Endothelial cell of umbilical vein (primary cell): ENCODE data around the gene KCNMA1. TPM values are rescaled to one million over a fixed set of nuclear protein-coding genes. Genes with fewer than 3 reads are reported as not detected.

Experiments used
- BruUV-seq: library from RNA; stranded (reverse); fragments of 400-500 nt; replicated peaks from 2 replicates; lab custom pipeline; 2021; lab: Mats Ljungman, UMichigan
- CTCF ChIA-PET: fragments of 300-600, 350-600 bp; sonication (Branson Sonifier 250); formaldehyde crosslinking; loops from one replicate; lab custom pipeline; 2021; ENCODE audit warnings: antibody characterized with exemption, inconsistent platforms; lab: Charles Lee
- POLR2A ChIA-PET: fragments of 300-600, 350-600 bp; sonication (Branson Sonifier 250); formaldehyde crosslinking; loops from one replicate; lab custom pipeline; 2021; ENCODE audit warnings: antibody characterized with exemption, inconsistent platforms; lab: Charles Lee
- DNase-seq: peaks from one replicate; pipeline ENCODE4 v3.0.0-alpha.2; 2011; ENCODE audit warnings: low read depth, low spot score
- FAIRE-seq: peaks from 2 replicates; lab custom pipeline; 2011; peaks lifted over from hg19 to GRCh38; lab: Jason Lieb, UNC
- H2AFZ ChIP-seq: 2 replicates; pipeline ENCODE4 v1.6.0; 2012; ENCODE audit warnings: low read depth, low read length, control low read depth, inconsistent platforms
- H3K27ac ChIP-seq: 2 replicates; pipeline ENCODE4 v1.5.1; 2011; ENCODE audit warnings: low read depth, mild to moderate bottlenecking, control low read depth, low read length, moderate library complexity; ENCODE audit not compliant: insufficient read depth
- H3K27me3 ChIP-seq, 2 experiments: 2 replicates each; pipeline versions ENCODE4 v1.6.0 to v1.6.1; 2011; ENCODE audit warnings: low read length in 2 of 2, mixed read lengths in 1 of 2; ENCODE audit not compliant: control insufficient read depth in 2 of 2, insufficient read depth in 2 of 2
- H3K36me3 ChIP-seq, 2 experiments: 2 replicates in 1 of 2; 3 replicates in 1 of 2; pipeline ENCODE4 v1.5.1; 2011; ENCODE audit warnings: low read length in 2 of 2, mild to moderate bottlenecking in 1 of 2, moderate library complexity in 1 of 2; ENCODE audit not compliant: control insufficient read depth in 2 of 2, insufficient read depth in 2 of 2; ENCODE audit errors: extremely low read depth in 1 of 2
- H3K4me1 ChIP-seq: 3 replicates; pipeline ENCODE4 v1.5.1; 2011; ENCODE audit warnings: mild to moderate bottlenecking, low read length; ENCODE audit not compliant: control insufficient read depth, insufficient read depth; ENCODE audit errors: extremely low read depth
- H3K4me2 ChIP-seq: 2 replicates; pipeline ENCODE4 v1.6.1; 2011; ENCODE audit warnings: low read length, control low read depth, mixed read lengths; ENCODE audit not compliant: insufficient read depth
- H3K4me3 ChIP-seq, 3 experiments: fragments of 200-600 bp in 1 of 3; sonication (generic), shearing (Covaris generic) in 1 of 3; replicated peaks in 1 of 3; 2 replicates each; pipeline ENCODE4 v1.5.1; 2011 to 2016; ENCODE audit warnings: control low read depth in 3 of 3, low read length in 3 of 3, mild to moderate bottlenecking in 2 of 3, inconsistent platforms in 1 of 3, low read depth in 1 of 3, moderate library complexity in 1 of 3; ENCODE audit not compliant: insufficient read depth in 1 of 3
- H3K79me2 ChIP-seq: 2 replicates; pipeline ENCODE4 v1.6.0; 2012; ENCODE audit warnings: low read length, inconsistent platforms; ENCODE audit not compliant: control insufficient read depth, insufficient read depth
- H3K9ac ChIP-seq: replicated peaks from 2 replicates; pipeline ENCODE3; 2011; ENCODE audit warnings: low read length, control low read depth; ENCODE audit not compliant: insufficient read depth; ENCODE audit errors: extremely low read depth
- H3K9me1 ChIP-seq: replicated peaks from 3 replicates; pipeline ENCODE4 v1.6.0; 2011; ENCODE audit warnings: mild to moderate bottlenecking, low read length; ENCODE audit not compliant: control insufficient read depth, insufficient read depth; ENCODE audit errors: extremely low read depth
- H3K9me3 ChIP-seq: replicated peaks from 2 replicates; pipeline ENCODE4 v1.5.1; 2012; ENCODE audit warnings: low read length, inconsistent platforms; ENCODE audit not compliant: control insufficient read depth, insufficient read depth
- H4K20me1 ChIP-seq: replicated peaks from 2 replicates; pipeline ENCODE3; 2011; ENCODE audit warnings: mild to moderate bottlenecking, low read length; ENCODE audit not compliant: control insufficient read depth, insufficient read depth; ENCODE audit errors: extremely low read depth
- EZH2 ChIP-seq: IDR thresholded peaks from 2 replicates; pipeline ENCODE4 v1.6.1; 2012; ENCODE audit warnings: borderline replicate concordance, low read depth, mild to moderate bottlenecking, moderate library complexity, low read length, inconsistent platforms; ENCODE audit not compliant: severe bottlenecking
- JUN ChIP-seq: IDR thresholded peaks from 2 replicates; pipeline ENCODE4 v1.6.1; 2011; ENCODE audit warnings: borderline replicate concordance, low read depth; ENCODE audit not compliant: insufficient read length, insufficient read depth
- MYC ChIP-seq: IDR thresholded peaks from one replicate; pipeline ENCODE4 v1.6.1; 2011; ENCODE audit warnings: mild to moderate bottlenecking, low read depth, low read length
- POLR2A ChIP-seq: IDR thresholded peaks from 2 replicates; pipeline ENCODE4 v1.6.1; 2012; ENCODE audit warnings: low read depth, mild to moderate bottlenecking, control low read depth, low read length
- dilution Hi-C: fragments of 300-500 bp; cut with MboI; formaldehyde crosslinking; loops from one replicate; pipeline ENCODE4 v1.15.0; 2019; ENCODE audit warnings: low sequenced_read_pairs; ENCODE audit not compliant: extremely low pct_ligation_motif_present
- intact Hi-C: fragments of 100-400 bp; cut with micrococcal nuclease; formaldehyde crosslinking; loops from one replicate; pipeline ENCODE4 v1.10.0; 2022
- polyA plus RNA-seq, 4 experiments: library from polyadenylated mRNA; depleted of rRNA in 3 of 4; stranded (reverse) in 3 of 4; unstranded in 1 of 4; fragments of >200 nt; gene quantifications; 2 replicates each; pipeline versions ENCODE4 v1.2.1 to v1.2.3, GENCODE V29; 2011 to 2012; ENCODE audit warnings: missing spikeins in 1 of 4
- total RNA-seq: library from RNA; stranded (reverse); gene quantifications from 2 replicates; pipeline ENCODE4 v1.2.3, GENCODE V29; 2021
- TF ChIP-seq, protein P1 (sequence below): IDR thresholded peaks from 2 replicates; pipeline ENCODE4 v1.6.1; 2011; ENCODE audit not compliant: insufficient read depth, insufficient read length

KCNMA1 gene
- total and polyA plus RNA-seq, 2 donors (not counting 3 experiments of a cell fraction or from before 2014, with no cell fraction given) = 0.10 to 0.82 TPM

DNA sequence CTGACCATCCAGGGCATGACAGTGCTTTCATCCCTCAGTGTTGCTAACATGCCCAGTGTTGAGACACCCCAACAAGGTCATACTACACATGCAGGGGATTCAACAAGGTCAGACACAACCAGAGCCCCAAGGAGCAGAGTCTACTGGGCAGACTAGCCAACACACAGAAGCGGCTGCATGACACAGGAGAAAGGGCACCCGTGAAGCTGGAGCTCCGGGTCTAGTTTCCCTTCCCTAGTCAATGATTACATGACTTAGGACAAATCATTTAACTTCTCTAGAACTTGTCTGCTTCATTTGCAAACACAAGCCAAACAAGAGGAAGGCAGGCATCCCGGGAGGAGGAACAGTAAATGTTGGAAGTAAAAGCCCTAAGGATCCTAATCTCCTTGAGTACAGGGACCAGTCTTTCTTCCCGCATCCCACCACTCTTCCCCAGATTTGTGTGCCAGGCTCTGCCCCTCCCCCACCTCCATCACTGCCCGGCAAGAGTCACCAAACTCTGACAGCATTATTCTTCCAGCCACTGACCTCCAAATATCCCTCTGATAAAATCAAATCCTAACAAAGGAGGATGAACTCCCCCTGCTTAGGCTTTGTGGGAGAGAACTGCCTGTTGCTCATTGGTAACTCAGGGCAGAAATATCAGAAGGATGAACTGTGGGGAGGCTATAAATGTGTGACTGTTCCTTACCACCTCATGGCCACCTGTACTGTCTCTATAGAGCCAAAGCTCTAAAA is 104.3 kb downstream of the KCNMA1 start:
- DNase-seq (no peak), FAIRE-seq (no peak)
- Histone ChIP-seq H3K27me3 (no peaks in the 10 kb centered on the region), H3K36me3 (no peaks in the 10 kb centered on the region), H4K20me1 (no peaks in the 10 kb centered on the region), H3K4me2 (no peak overlapping the region), H3K9me1 (no peaks in the 10 kb centered on the region), H3K9ac (no peak overlapping the region), H2AFZ (no peak overlapping the region), H3K4me1 (peaks cover 6% of the 10 kb centered on the region), H3K9me3 (no peaks in the 10 kb centered on the region), H3K4me3 (no peak overlapping the region), H3K79me2 (no peaks in the 10 kb centered on the region), H3K27ac (no peak overlapping the region)
- ChIA-PET CTCF (no interaction called here), POLR2A (no interaction called here)
- TF ChIP-seq, protein P1, sequence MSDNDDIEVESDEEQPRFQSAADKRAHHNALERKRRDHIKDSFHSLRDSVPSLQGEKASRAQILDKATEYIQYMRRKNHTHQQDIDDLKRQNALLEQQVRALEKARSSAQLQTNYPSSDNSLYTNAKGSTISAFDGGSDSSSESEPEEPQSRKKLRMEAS = no peak
- TF ChIP-seq POLR2A (no peak), JUN (no peak), EZH2 (no peak), MYC (no peak)
- intact Hi-C loops = loop anchor here (5.0 kb wide), 1 partner anchor 141 kb away; no protein-coding TSS in a partner anchor
- BruUV-seq = no TSS peak
- dilution Hi-C loops = no loop called here

DNA sequence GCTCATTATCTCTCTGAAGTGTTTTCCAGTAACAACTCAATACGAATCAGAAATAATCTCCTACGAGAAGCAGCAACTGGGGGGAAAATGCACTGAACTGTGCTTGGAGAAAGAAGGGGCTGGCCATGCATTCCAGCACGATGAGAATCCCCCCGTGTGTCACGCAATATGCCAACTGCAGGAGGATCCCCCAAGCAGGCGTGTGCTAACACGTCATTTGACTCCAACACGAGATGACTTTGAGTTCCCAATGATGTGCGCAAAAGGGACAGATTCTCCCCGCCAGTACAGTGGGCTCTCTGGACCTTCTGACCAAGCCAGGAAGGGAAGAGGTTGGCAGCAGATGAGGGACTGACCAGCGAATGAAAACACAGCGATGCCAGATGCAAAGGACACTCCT is 105.5 kb downstream of the KCNMA1 start:
- Histone ChIP-seq H3K27ac (no peak overlapping the region), H3K27me3 (no peaks in the 10 kb centered on the region), H3K9me1 (no peaks in the 10 kb centered on the region), H2AFZ (no peak overlapping the region), H3K9me3 (no peaks in the 10 kb centered on the region), H3K79me2 (no peaks in the 10 kb centered on the region), H3K36me3 (no peaks in the 10 kb centered on the region), H3K4me2 (no peak overlapping the region), H3K9ac (no peak overlapping the region), H4K20me1 (no peaks in the 10 kb centered on the region), H3K4me1 (peaks cover 6% of the 10 kb centered on the region), H3K4me3 (no peak overlapping the region)
- dilution Hi-C loops (no loop called here), intact Hi-C loops (loop anchor here (5.0 kb wide), 1 partner anchor 140 kb away; no protein-coding TSS in a partner anchor)
- DNase-seq (no peak), FAIRE-seq (no peak)
- BruUV-seq = no TSS peak
- ChIA-PET CTCF (interaction anchor here (1.1 to 1.9 kb wide), 5 partner anchors 20 to 140 kb away, joined by 3 to 6 read pairs (median 4); no protein-coding TSS in a partner anchor), POLR2A (no interaction called here)
- TF ChIP-seq, protein P1 = no peak
